ENCODE results near the gene EFR3B. TPM values are rescaled to one million over a fixed set of nuclear protein-coding genes. Genes with fewer than 3 reads are reported as not detected.

EFR3B gene
- total and polyA plus RNA-seq, 10 of the 15 experiments (the other 5 are each of a cell fraction or from before 2014, with no cell fraction given), result 0.12 to 3.9 (median 1.8) TPM

GRCh38 chr2:25115249-25115883, 73.5 kb downstream of the EFR3B start:
- ChIA-PET RAD21 (ENCODE audit: unreplicated experiment) (interaction anchor here (0.6 to 1.0 kb wide), 2 partner anchors 14 to 295 kb away, joined by 3 read pairs; no protein-coding TSS in a partner anchor), CTCF (interaction anchor here (1.0 kb wide), 1 partner anchor 13 kb away, joined by 3 read pairs; no protein-coding TSS in a partner anchor), SMC1A (ENCODE audit: uncharacterized antibody, unreplicated experiment) (interaction anchor here (1.3 to 1.4 kb wide), 2 partner anchors 10 to 206 kb away, joined by 4 read pairs; no protein-coding TSS in a partner anchor), POLR2A (no interaction called here)
- ATAC-seq, result no peak
- Histone ChIP-seq H3K27me3 (replicated peaks in 1 of 2; ENCODE audit: control insufficient read depth in 2 of 2, insufficient read depth in 2 of 2, low read length in 1 of 2) (no peaks in the 10 kb centered on the region; a peak in 1 of 4 replicates), H4K20me1 (ENCODE audit: control insufficient read depth, insufficient read depth) (no peaks in the 10 kb centered on the region), H2AFZ (ENCODE audit: control insufficient read depth, low read depth, low read length) (no peak overlapping the region), H3K4me2 (ENCODE audit: control insufficient read depth, insufficient read depth) (no peak overlapping the region), H3K9ac (ENCODE audit: control insufficient read depth, insufficient read depth, low read length) (no peak overlapping the region), H3K4me3 (no peak overlapping the region), H3K36me3 (ENCODE audit: control insufficient read depth in 2 of 2, insufficient read depth in 2 of 2, low read length in 1 of 2) (no peaks in the 10 kb centered on the region), H3K79me2 (ENCODE audit: control insufficient read depth, insufficient read depth, low read length) (no peaks in the 10 kb centered on the region), H3K27ac (ENCODE audit: control insufficient read depth, insufficient read depth) (no peak overlapping the region), H3K4me1 (ENCODE audit: control insufficient read depth, insufficient read depth, low read length) (no peaks in the 10 kb centered on the region), H3K9me3 (replicated peaks; ENCODE audit: control insufficient read depth, insufficient read depth, low read length) (no peaks in the 10 kb centered on the region)
- no peak for DNase-seq (ENCODE audit: low read depth, low spot score)
- 52% methylated on average over 9 of the region's 9 CpGs for WGBS (ENCODE audit: insufficient coverage, insufficient replicate concordance, low lambda C conversion rate, missing lambda C conversion rate)
- in situ Hi-C loops (cut with MboI), result no loop called here
- TF ChIP-seq HDAC6 (IDR thresholded peaks at IDR 0.05; ENCODE audit: unreplicated experiment) (no peak), ZBTB40 (IDR thresholded peaks at IDR 0.05; ENCODE audit: borderline replicate concordance) (no peak), KAT2A (conservative IDR thresholded peaks at IDR 0.05; ENCODE audit: control insufficient read depth, low read depth, low read length) (no peak), YY1 (IDR thresholded peaks at IDR 0.05; ENCODE audit: low read depth, low read length) (no peak), RBBP5 (conservative IDR thresholded peaks at IDR 0.05) (no peak), NKRF (conservative IDR thresholded peaks at IDR 0.05) (no peak), SRF (IDR thresholded peaks at IDR 0.05; ENCODE audit: low read depth in 2 of 2, low read length in 2 of 2) (no peak), ELK1 (IDR thresholded peaks at IDR 0.05; ENCODE audit: low read depth, low read length) (no peak)
- no peak for FAIRE-seq
- intact Hi-C loops (cut with micrococcal nuclease; ENCODE audit: unreplicated experiment), result no loop called here
- no TSS peak for BruUV-seq (replicated peaks)
